ENCODE results near the gene IPO5. TPM values are rescaled to one million over a fixed set of nuclear protein-coding genes. Genes with fewer than 3 reads are reported as not detected.

Gene IPO5
- total and polyA plus RNA-seq, 2 of the 8 experiments (the other 6 are each of a cell fraction or from before 2014, with no cell fraction given), result 143 to 410 TPM

- FAIRE-seq, result peak; percentile 45
- Histone ChIP-seq H3K4me2 (ENCODE audit: insufficient read depth in 1 of 2, low read depth in 2 of 2, low read length in 2 of 2) (no peak overlapping the region), H2AFZ (ENCODE audit: low read length) (no peak overlapping the region), H3K9ac (replicated peaks in 1 of 4; ENCODE audit: extremely low read depth in 1 of 4, low read depth in 3 of 4, low read length in 3 of 4) (no peak overlapping the region), H3K9me3 (ENCODE audit: insufficient read depth in 2 of 2, low read depth in 1 of 2, low read length in 1 of 2) (no peaks in the 10 kb centered on the region), H3K36me3 (ENCODE audit: control insufficient read depth in 2 of 4, insufficient read depth in 4 of 4, low read length in 3 of 4) (no peaks in the 10 kb centered on the region), H2BK12ac (ENCODE audit: low read depth, low read length) (no peak overlapping the region), H3K56ac (replicated peaks; ENCODE audit: insufficient read length, low read depth, low read length) (no peak overlapping the region), H2BK20ac (ENCODE audit: low read length) (no peak overlapping the region), H3K18ac (ENCODE audit: extremely low read depth, low read length) (no peak overlapping the region), H2BK15ac (ENCODE audit: low read length) (no peak overlapping the region), H3K4me3 (ENCODE audit: extremely low read depth in 1 of 4, insufficient read depth in 2 of 4, low read depth in 3 of 4, low read length in 4 of 4) (no peak overlapping the region), H3K4ac (replicated peaks; ENCODE audit: insufficient read length, low read depth, low read length) (no peak overlapping the region), H4K5ac (ENCODE audit: insufficient read length, low read depth, low read length) (no peak overlapping the region), H3K14ac (ENCODE audit: insufficient read length) (no peak overlapping the region), H4K91ac (replicated peaks; ENCODE audit: insufficient read length, low read length) (no peak overlapping the region), H3K27me3 (replicated peaks in 1 of 4; ENCODE audit: control insufficient read depth in 3 of 4, extremely low read depth in 1 of 4, insufficient read depth in 3 of 4, low read length in 3 of 4) (no peaks in the 10 kb centered on the region), H3K79me1 (ENCODE audit: low read depth, low read length) (no peaks in the 10 kb centered on the region), H4K20me1 (replicated peaks in 1 of 2; ENCODE audit: control insufficient read depth in 1 of 2, insufficient read depth in 2 of 2, low read length in 2 of 2) (no peaks in the 10 kb centered on the region), H2AK5ac (ENCODE audit: low read depth, low read length) (no peak overlapping the region), H4K8ac (ENCODE audit: extremely low read depth, insufficient read depth, low read length) (no peak overlapping the region), H3K23ac (ENCODE audit: insufficient read length) (no peak overlapping the region), H3K79me2 (ENCODE audit: control insufficient read depth in 1 of 2, insufficient read depth in 2 of 2, low read length in 2 of 2) (no peaks in the 10 kb centered on the region), H2BK5ac (ENCODE audit: low read depth, low read length) (no peak overlapping the region), H3K27ac (ENCODE audit: low read depth, low read length) (no peak overlapping the region), H3K23me2 (ENCODE audit: low read depth, low read length) (no peaks in the 10 kb centered on the region), H2BK120ac (replicated peaks; ENCODE audit: low read depth, low read length) (no peak overlapping the region), H3K4me1 (replicated peaks in 1 of 4; ENCODE audit: control insufficient read depth in 3 of 4, insufficient read depth in 4 of 4, low read length in 3 of 4) (peaks cover 0 to 3% (median under 1%) of the 10 kb centered on the region in 4 experiments; a peak in 2 of 7 replicates)
- no peak for DNase-seq (ENCODE audit: low read depth in 1 of 2, low spot score in 2 of 2)
- CTCF ChIA-PET (ENCODE audit: partially characterized antibody), result interaction anchor here (1.5 to 3.6 kb wide), 2 partner anchors 23 to 79 kb away, joined by 4 to 16 read pairs; no protein-coding TSS in a partner anchor
- POLR2A ChIA-PET (ENCODE audit: partially characterized antibody), result no interaction called here
- WGBS, 2 experiments (ENCODE audit: extremely low coverage in 1 of 2, insufficient coverage in 1 of 2, insufficient read length in 1 of 2, insufficient replicate concordance in 2 of 2, low coverage in 1 of 2, low lambda C conversion rate in 2 of 2, missing lambda C conversion rate in 1 of 2), result 92% methylated on average over 2 of the region's 2 CpGs; no CpG with 5 or more reads in 1 of the 2 experiments
- no peak for TF ChIP-seq POLR2A (IDR thresholded peaks at IDR 0.05; ENCODE audit: control extremely low read depth in 1 of 2, low read depth in 2 of 2, low read length in 2 of 2)
- no peak for TF ChIP-seq ASH2L (IDR thresholded peaks at IDR 0.05; ENCODE audit: low read length)
- TF ChIP-seq, protein P1, sequence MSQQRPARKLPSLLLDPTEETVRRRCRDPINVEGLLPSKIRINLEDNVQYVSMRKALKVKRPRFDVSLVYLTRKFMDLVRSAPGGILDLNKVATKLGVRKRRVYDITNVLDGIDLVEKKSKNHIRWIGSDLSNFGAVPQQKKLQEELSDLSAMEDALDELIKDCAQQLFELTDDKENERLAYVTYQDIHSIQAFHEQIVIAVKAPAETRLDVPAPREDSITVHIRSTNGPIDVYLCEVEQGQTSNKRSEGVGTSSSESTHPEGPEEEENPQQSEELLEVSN (IDR thresholded peaks at IDR 0.05), result no peak
- no peak for TF ChIP-seq NRF1 (IDR thresholded peaks at IDR 0.05; ENCODE audit: low read depth, low read length)
- TF ChIP-seq SRF (IDR thresholded peaks at IDR 0.05; ENCODE audit: low read depth, low read length), result no peak
- TF ChIP-seq BRCA1 (IDR thresholded peaks at IDR 0.05; ENCODE audit: low read depth, low read length), result no peak
- no peak for TF ChIP-seq CTCF (IDR thresholded peaks at IDR 0.05; ENCODE audit: control extremely low read depth in 1 of 3, insufficient read depth in 1 of 3, low read depth in 1 of 3, low read length in 3 of 3)
- no peak for TF ChIP-seq RFX5 (IDR thresholded peaks at IDR 0.05; ENCODE audit: borderline replicate concordance, low read depth, low read length)
- no peak for TF ChIP-seq POU5F1 (IDR thresholded peaks at IDR 0.05; ENCODE audit: low read depth, low read length)
- no peak for TF ChIP-seq SP1 (IDR thresholded peaks at IDR 0.05; ENCODE audit: low read depth, low read length)
- no peak for TF ChIP-seq CHD1 (IDR thresholded peaks at IDR 0.05; ENCODE audit: low read depth, low read length)
These were observed 18.4 kb upstream of the IPO5 start for GRCh38 chr13:97935071-97935470.
